OCI-LY1 (cell line): ENCODE measurements around the gene CTU1.

Experiments used
- CTCF ChIP-seq: fragments of 200-600 bp; sonication (generic), shearing (Covaris generic); IDR thresholded peaks from 2 replicates; pipeline ENCODE4 v1.5.1; 2017; ENCODE audit warnings: mild to moderate bottlenecking, antibody characterized with exemption, low read length, moderate library complexity, mixed read lengths
- EZH2 ChIP-seq: fragments of 200-600 bp; sonication (generic), shearing (Covaris generic); IDR thresholded peaks from 2 replicates; pipeline ENCODE4 v1.8.0; 2017; ENCODE audit warnings: borderline replicate concordance, mixed run types, mild to moderate bottlenecking, antibody characterized with exemption, low read length, moderate library complexity, mixed read lengths

DNA sequence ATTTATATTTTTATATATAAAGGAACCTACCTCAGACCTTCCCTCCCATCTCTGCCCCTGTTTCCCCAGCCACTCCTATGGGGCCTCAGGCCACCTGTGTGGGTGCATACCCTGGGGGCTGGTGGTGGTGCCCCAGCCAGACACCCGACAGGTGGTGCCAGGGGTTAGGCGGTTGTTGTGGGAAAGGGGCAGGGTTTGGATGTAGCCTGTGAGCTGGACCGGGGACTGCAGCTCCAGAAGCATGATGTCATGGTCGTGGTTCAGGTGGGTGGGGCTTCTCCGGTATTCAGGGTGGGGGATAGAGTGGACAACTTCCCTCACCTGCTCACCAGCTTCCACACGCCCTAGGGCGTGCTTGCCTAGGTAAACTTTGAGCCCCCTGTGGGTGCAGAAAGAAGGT is 48.5 kb downstream of the CTU1 start:
- TF ChIP-seq CTCF (no peak), EZH2 (no peak)
